Gastroesophageal sphincter (tissue), 3 donors: ENCODE data around the gene TRMT44.

ENCODE experiments used
- POLR2A ChIP-seq, 2 donors: fragments of 450-650 bp; IDR thresholded peaks; one replicate each; pipeline ENCODE4 v1.6.1; 2017; ENCODE audit warnings: antibody characterized with exemption in 2 of 2, mild to moderate bottlenecking in 2 of 2, moderate library complexity in 1 of 2
- TF ChIP-seq, protein P1 (sequence below), 4 experiments: fragments of 200-600 bp in 2 of 4; fragments of 450-650 bp in 2 of 4; sonication (generic) in 1 of 4; IDR thresholded peaks; one replicate each; pipeline ENCODE4 v1.5.1; 2017 to 2019; ENCODE audit warnings: antibody characterized with exemption in 4 of 4, mild to moderate bottlenecking in 2 of 4, moderate library complexity in 2 of 4

DNA sequence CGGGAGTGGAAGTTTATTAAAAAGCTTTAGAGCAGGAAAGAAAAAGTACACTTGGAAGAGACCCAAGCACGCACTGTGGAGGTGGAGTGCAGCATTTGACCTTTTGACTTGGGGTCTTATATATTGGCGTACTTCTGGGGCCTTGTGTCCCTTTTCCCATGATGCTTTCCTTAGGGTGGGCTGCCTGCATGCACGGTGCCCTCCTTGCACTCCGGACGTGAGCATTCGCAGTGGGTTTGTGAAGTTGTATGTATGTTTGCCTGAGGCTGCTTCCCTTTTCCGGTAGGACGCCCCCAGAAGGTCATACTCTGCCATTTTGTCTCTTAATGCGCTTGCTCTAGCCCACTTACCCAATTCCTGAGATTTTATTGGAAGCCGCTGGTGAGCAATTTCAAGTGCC, 39.6 kb downstream of the TRMT44 start:
- TF ChIP-seq, protein P1, sequence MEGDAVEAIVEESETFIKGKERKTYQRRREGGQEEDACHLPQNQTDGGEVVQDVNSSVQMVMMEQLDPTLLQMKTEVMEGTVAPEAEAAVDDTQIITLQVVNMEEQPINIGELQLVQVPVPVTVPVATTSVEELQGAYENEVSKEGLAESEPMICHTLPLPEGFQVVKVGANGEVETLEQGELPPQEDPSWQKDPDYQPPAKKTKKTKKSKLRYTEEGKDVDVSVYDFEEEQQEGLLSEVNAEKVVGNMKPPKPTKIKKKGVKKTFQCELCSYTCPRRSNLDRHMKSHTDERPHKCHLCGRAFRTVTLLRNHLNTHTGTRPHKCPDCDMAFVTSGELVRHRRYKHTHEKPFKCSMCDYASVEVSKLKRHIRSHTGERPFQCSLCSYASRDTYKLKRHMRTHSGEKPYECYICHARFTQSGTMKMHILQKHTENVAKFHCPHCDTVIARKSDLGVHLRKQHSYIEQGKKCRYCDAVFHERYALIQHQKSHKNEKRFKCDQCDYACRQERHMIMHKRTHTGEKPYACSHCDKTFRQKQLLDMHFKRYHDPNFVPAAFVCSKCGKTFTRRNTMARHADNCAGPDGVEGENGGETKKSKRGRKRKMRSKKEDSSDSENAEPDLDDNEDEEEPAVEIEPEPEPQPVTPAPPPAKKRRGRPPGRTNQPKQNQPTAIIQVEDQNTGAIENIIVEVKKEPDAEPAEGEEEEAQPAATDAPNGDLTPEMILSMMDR (IDR thresholded peaks at IDR 0.05): no peak
- no peak for TF ChIP-seq POLR2A (IDR thresholded peaks at IDR 0.05)
